Mammary epithelial cell (primary cell): ENCODE measurements around the gene TPSB2.
"Not testable (repeated sequence)": the region's sequence is repeated elsewhere in the genome, so short reads cannot be mapped to it uniquely, and the experiment has no call there.

Experiments
- CTCF ChIP-seq, 2 donors: IDR thresholded peaks in 1 of 2; conservative IDR thresholded peaks in 1 of 2; 2 replicates each; pipeline ENCODE4 v1.5.1; 2011 to 2012; ENCODE audit warnings: inconsistent platforms in 2 of 2, low read length in 2 of 2, mild to moderate bottlenecking in 2 of 2, control low read depth in 1 of 2, low read depth in 1 of 2; ENCODE audit not compliant: insufficient read depth in 1 of 2; ENCODE audit errors: extremely low read depth in 1 of 2
- EZH2 ChIP-seq: IDR thresholded peaks from 2 replicates; pipeline ENCODE4 v1.6.1; 2012; ENCODE audit warnings: low read length, inconsistent platforms, borderline replicate concordance

DNA sequence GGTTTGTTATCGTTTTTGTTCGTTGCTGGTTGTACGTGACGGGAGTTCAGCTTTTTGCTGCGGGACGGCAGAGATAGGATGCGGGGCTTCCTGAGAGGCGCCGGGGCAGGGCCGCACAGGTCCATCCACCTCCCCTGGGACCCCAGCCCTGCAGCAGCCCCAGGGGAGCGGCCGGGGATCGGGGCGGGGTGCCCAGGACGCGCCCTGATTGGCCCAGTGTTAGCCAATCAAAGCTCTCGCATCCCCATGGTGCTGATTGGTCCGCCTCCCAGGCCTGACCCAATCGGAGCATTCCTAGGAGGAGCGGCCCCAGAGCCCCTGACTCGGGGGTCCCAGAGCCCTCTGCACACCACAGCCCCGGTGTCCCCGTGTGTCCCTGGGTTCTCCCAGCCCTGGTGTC lies 8.9 kb upstream of the TPSB2 start:
- TF ChIP-seq EZH2; CTCF (conservative IDR thresholded peaks at IDR 0.05 in 1 of 2, IDR thresholded peaks at IDR 0.05 in 1 of 2; ENCODE audit: extremely low read depth in 1 of 2, insufficient read depth in 1 of 2, low read depth in 1 of 2, low read length in 2 of 2): not testable (repeated sequence)
